Prostate gland (tissue), 2 donors: Measurements from ENCODE around the gene CATSPERD.

Experiments
- CTCF ChIP-seq, 4 experiments: fragments of 200-600 bp in 2 of 4; fragments of 450-650 bp in 2 of 4; sonication (generic) in 2 of 4; IDR thresholded peaks; 1 replicate in 3 of 4; 2 replicates in 1 of 4; pipeline ENCODE4 v1.5.1; 2016 to 2019; ENCODE audit warnings: antibody characterized with exemption in 4 of 4, mild to moderate bottlenecking in 2 of 4, moderate library complexity in 2 of 4
- POLR2A ChIP-seq: fragments of 450-650 bp; IDR thresholded peaks from one replicate; pipeline ENCODE4 v1.6.1; 2016; ENCODE audit warnings: antibody characterized with exemption, mild to moderate bottlenecking

GRCh38 chr19:5827342-5827890, 107.0 kb downstream of the CATSPERD start:
- no peak for TF ChIP-seq CTCF (IDR thresholded peaks at IDR 0.05)
- TF ChIP-seq POLR2A = no peak
